ENCODE results near the gene MCM5.
"Not testable (repeated sequence)": the region's sequence is repeated elsewhere in the genome, so short reads cannot be mapped to it uniquely, and the experiment has no call there.

Gene MCM5

DNA sequence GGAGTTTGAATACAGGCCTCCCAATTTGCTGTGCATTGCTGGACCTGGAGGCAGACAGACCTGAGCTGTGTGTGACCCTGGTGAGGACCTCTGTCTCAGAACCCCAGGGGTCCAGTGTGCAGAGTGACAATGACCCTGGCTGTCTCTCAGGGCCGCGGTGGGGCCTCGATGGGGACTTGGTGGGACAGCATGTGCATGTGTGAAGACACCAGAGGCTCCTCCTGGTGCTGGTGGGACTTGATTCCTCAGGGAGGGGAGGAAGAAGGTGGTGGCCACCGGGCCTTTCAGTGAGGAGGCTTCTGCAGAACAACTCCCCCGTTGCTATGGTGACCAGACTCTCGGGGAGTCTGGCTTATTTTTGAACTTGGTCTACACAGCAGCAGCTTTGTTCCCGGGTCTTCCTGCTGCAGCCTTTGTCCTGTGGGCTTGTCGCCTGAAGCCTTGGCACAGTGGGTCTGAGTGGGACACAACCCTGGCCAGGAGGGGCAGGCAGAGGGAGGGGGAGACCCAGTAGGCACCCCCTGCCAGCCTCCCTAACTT, 35.3 kb downstream of the MCM5 start:
- DNase-seq, result no peak

- no peak for DNase-seq
Measured at GRCh38 chr22:35436421-35436820, 36.5 kb downstream of the MCM5 start.

- DNase-seq, result no peak
Measured at GRCh38 chr22:35437049-35437448, 37.1 kb downstream of the MCM5 start.

DNA sequence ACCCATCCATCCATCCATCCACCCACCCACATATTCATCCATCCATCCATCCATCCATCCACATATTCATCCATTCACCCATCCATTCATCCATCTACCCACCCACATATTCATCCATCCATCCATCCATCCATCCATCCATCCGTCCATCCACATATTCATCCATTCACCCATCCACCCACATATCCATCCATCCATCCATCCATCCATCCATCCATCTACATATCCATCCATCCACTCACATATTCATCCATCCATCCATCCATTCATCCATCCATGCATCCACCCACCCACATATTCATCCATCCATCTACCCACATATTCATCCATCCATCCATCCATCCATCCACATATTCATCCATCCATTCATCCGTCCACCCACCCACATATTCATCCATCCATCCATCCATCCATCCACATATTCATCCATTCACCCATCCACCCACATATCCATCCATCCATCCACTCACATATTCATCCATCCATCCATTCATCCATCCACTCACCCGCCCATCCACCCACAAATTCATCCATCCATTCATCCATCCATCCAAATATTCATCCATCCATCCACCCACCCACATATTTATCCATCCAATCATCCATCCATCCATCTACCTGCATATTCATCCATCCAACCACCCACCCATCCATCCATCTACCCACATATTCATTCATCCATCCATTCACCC, 38.9 kb downstream of the MCM5 start:
- not testable (repeated sequence) for DNase-seq

DNA sequence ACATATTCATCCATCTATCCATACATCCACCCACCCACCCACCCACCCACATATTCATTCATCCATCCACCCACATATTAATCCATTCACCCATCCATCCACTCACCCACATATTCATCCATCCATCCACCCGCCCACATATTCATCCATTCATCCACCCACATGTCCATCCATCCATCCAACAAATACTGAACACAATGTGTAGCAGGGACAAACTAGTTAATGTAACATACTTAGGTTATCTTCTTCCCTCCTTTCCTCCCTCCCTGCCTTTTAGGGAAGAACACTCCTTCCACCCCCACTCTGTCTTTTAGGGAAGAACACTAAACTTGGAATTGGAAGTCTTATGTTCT, 39.4 kb downstream of the MCM5 start:
- no peak for DNase-seq

GRCh38 chr22:35440129-35440528, 40.2 kb downstream of the MCM5 start:
- DNase-seq, result no peak

DNA sequence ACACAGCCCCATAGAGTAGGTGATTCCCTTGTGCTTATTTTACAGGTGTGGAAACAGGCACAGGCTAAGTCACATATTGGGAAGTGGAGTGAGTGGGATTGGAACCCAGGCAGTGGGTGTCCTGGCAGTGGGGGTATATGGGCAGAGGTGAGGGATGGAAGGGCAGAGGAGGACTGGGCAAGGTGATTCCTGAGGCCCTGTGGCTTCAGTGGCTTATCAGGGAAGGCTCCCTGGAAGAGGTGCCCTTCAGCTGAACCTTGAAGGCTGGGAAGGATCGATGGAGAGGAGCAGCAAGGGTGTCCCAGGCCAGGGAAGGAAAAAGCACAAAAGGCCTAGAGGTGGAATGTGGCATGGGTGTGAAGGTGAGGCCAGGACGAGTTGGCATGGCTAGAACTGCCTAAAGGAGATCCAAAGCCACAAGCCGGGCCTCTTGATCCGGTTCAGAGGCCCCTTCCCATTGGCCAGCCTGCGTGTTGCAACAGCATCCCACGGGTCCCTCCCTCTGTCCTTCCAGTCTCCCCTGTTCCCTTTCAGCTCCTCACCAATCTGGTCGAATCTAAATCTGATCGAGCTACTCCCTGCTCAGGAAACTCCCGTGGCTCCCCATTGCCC, 41.7 kb downstream of the MCM5 start:
- no peak for DNase-seq

DNA sequence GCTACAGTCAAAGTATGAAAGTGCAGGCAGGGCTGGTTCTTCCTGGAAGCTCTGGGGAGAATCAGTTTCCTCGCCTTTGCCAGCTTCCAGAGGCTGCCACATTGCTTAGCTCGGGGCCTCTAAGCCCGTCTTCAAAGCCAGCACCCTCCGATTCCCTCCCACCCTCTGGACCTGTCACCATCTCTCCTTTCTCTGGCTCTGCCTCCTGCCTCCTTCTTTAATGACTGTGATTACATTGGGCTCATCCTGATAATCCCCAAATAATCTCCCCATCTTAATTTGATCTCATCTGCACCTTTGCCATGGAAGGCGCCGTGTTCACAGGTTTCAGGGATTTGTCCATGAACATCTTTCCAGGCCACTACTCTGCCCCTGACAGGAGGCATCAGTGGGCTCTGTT, 42.5 kb downstream of the MCM5 start:
- no peak for DNase-seq

DNA sequence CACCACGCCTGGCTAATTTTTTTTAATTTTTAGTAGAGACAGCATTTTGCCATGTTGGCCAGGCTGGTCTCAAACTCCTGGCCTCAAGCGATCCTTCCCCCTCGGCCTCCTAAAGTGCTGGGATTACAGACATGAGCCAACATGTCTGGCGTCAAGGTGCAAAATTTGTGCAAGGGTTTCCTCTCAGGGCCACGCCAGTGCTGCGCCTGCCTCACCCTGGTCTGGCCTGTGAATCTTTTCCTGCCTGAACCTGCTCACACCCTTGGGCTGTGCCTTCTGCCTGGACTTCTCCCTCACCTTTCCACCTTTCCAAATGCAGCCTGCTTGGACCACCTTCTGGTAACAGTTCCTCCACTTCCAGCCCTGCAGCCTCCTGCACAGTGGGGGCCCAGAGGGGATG, 43.4 kb downstream of the MCM5 start:
- no peak for DNase-seq

GRCh38 chr22:35443790-35444684, 44.1 kb downstream of the MCM5 start:
- DNase-seq, result no peak

- DNase-seq, result no peak
Measured at GRCh38 chr22:35444685-35445399, 44.9 kb downstream of the MCM5 start.

- DNase-seq, result no peak
Measured at GRCh38 chr22:35445933-35446332, 46.0 kb downstream of the MCM5 start.

GRCh38 chr22:35446365-35446764, 46.4 kb downstream of the MCM5 start:
- no peak for DNase-seq

DNA sequence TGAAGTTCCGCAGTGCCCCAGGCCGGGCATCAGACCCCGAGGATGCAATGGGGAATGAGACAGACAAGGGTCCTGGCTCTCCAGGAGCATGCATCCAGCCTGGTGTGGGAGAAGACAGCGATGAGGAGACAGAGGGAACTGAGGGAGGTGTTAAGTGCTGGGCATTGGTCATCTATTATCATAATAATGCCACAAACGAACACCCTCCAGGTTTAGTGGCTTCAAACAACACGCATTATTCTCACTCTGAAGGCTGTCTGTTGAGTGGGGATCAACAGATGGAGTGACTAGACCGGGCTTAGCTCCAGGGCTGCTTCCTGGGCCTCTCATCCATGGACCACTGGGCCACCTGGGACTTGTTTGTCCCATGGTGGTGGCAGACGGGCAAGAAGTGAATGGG, 48.6 kb downstream of the MCM5 start:
- no peak for DNase-seq

DNA sequence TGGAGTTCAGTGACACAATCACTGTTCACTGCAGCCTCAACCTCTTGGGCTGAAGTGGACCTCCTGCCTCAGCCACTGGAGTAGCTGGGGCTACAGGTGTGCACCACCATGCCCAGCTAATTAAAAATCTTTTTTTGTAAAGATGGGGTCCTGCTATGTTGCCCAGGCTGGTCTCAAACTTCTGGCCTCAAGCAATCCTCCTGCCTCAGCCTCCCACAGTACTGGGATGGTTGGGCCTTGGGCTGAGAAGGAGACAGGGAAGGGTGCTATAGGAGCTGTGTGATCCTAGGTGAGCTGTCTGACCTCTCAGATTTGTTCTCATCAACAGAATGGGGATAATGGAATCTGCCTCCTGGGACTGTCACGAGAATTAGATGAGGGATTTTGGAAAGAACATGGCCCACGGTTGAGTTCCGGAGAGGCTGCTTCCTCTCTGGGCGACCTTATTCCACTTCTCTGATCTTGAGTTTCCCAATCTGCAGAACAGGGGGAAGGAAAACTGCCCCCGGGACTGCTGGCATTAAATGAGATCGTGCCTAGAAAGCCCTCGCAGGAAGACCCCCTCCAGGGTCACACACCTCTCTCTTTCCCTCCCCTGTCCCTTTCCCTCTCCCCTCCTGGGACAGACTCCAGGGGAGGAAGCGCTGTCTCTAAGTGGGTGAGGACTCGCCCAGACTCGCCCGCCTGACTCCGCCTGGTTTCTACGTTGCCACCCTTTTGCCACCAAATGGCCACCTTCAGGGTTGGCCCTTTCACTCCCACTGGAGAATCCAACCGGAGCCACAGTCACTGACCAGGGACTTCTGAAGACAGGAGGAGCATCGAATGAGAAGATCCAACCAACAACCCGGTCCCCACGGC, 50.1 kb downstream of the MCM5 start:
- DNase-seq, result no peak

- no peak for DNase-seq
Measured at GRCh38 chr22:35450824-35451569, 51.1 kb downstream of the MCM5 start.

- no peak for DNase-seq
Measured at GRCh38 chr22:35451592-35451991, 51.7 kb downstream of the MCM5 start.

- no peak for DNase-seq
Measured at GRCh38 chr22:35452351-35452781, 52.4 kb downstream of the MCM5 start.

DNA sequence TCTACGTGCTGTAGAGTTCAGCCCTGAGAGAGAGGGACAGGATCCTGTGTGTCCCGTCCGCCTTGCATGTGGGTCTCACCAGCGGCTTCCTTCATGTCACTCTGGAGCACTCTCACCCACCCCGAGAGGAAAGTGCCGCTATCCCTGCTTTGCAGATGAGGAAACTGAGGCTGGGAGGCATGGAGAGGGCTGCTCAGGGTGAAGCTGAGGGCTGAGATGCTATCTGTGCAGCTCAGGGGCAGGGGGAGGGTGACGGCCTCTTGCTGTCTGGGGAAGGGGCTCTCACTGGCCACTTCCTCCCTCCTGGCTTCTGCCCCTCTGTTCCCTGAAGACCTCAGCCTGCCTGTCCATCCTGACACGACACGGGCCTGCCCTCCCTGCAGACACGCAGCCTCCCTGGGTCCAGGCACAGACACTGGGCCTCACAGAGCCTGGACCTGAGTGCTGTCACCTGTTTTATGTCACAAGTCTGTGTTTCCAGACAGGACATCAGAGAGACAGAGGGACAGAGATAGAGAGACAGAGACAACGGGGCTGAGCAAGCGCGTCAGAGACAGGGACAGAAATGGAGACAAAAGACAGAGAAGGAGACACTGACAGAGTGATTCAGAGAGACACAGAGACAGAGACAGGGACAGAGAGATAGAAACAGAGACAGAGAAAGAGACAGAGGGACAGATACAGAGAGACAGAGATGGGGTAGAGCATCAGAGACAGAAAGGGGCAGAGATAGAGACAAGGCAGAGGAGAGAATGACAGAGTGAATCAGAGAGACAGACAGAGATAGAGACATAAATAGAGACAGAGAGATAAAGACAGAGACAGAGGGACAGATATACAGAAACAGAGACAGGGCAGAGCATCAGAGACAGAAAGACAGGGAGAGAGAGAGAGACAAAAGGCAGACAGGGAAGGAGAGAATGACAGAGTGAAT, 53.1 kb downstream of the MCM5 start:
- no peak for DNase-seq

- DNase-seq, result no peak
Measured at GRCh38 chr22:35454416-35455054, 54.6 kb downstream of the MCM5 start.

All from activated T-cell treated with anti-CD3 and anti-CD28 coated beads for 4 hours (primary cell).